GM21723 (cell line): Measurements from ENCODE around the gene FUCA2.
"Not testable (repeated sequence)": the region's sequence is repeated elsewhere in the genome, so short reads cannot be mapped to it uniquely, and the experiment has no call there.

Experiments used
- ATAC-seq: cut with Tn5 transposase; IDR thresholded peaks from one replicate; pipeline ENCODE4 v1.9.1; 2021; ENCODE audit warnings: mild to moderate bottlenecking, moderate library complexity; ENCODE audit not compliant: unreplicated experiment

FUCA2 gene

GRCh38 chr6:143449082-143449713, 62.3 kb downstream of the FUCA2 start:
- no peak for ATAC-seq

- ATAC-seq = not testable (repeated sequence)
These were observed 63.7 kb downstream of the FUCA2 start for GRCh38 chr6:143447865-143448264.
